ENCODE data around the gene CFAP92.

The CFAP92 gene

GRCh38 chr3:128993461-128994172 is at the start of gene CFAP92:
Gene CFAP92 (minus strand): TSS chr3:128994076. CDS start chr3:128993304, 772 bp downstream.
- DNase-seq, result no peak

GRCh38 chr3:129040579-129041300 is 46.9 kb upstream of the CFAP92 start:
- DNase-seq, result no peak

GRCh38 chr3:129040039-129040336 is 46.1 kb upstream of the CFAP92 start:
- no peak for DNase-seq

- no peak for DNase-seq
These were observed 45.6 kb upstream of the CFAP92 start for GRCh38 chr3:129039271-129040038.

GRCh38 chr3:129038121-129038855 is 44.4 kb upstream of the CFAP92 start:
- no peak for DNase-seq

- DNase-seq, result no peak
These were observed 43.2 kb upstream of the CFAP92 start for GRCh38 chr3:129037093-129037419.

- DNase-seq, result no peak
These were observed 42.6 kb upstream of the CFAP92 start for GRCh38 chr3:129036222-129037092.

- no peak for DNase-seq
These were observed 41.7 kb upstream of the CFAP92 start for GRCh38 chr3:129035360-129036221.

GRCh38 chr3:129034642-129035041 is 40.8 kb upstream of the CFAP92 start:
- peak in 1 of 2 experiments; percentile 4 for DNase-seq

- no peak for DNase-seq
These were observed 39.9 kb upstream of the CFAP92 start for GRCh38 chr3:129033633-129034321.

GRCh38 chr3:129033151-129033550 is 39.3 kb upstream of the CFAP92 start:
- DNase-seq, result no peak

- no peak for DNase-seq
These were observed 38.8 kb upstream of the CFAP92 start for GRCh38 chr3:129032716-129033115.

GRCh38 chr3:129031476-129032215 is 37.8 kb upstream of the CFAP92 start:
- DNase-seq, result no peak

GRCh38 chr3:129030611-129031010 is 36.7 kb upstream of the CFAP92 start:
- DNase-seq, result no peak

- no peak for DNase-seq
These were observed 35.0 kb upstream of the CFAP92 start for GRCh38 chr3:129028866-129029265.

GRCh38 chr3:129027544-129027880 is 33.6 kb upstream of the CFAP92 start:
- no peak for DNase-seq

GRCh38 chr3:129026728-129027543 is 33.1 kb upstream of the CFAP92 start:
- DNase-seq, result peak; percentile 43 to 75

GRCh38 chr3:129025691-129026435 is 32.0 kb upstream of the CFAP92 start:
- no peak for DNase-seq
